IPS-20b (cell line): ENCODE measurements around the gene ECSIT.

Experiments used
- H3K27ac ChIP-seq: one replicate; pipeline ENCODE4 v1.5.1; 2013; ENCODE audit warnings: low read length
- H3K27me3 ChIP-seq: 2 replicates; pipeline ENCODE4 v1.6.1; 2013; ENCODE audit warnings: mild to moderate bottlenecking, low read length, inconsistent platforms; ENCODE audit not compliant: insufficient read depth
- H3K36me3 ChIP-seq: 2 replicates; pipeline ENCODE4 v1.6.1; 2013; ENCODE audit warnings: low read depth, mild to moderate bottlenecking, inconsistent platforms, low read length, moderate library complexity; ENCODE audit not compliant: insufficient read depth
- H3K4me1 ChIP-seq: 2 replicates; pipeline ENCODE4 v1.6.1; 2013; ENCODE audit warnings: mild to moderate bottlenecking, control low read depth, inconsistent platforms, low read length, moderate library complexity; ENCODE audit not compliant: insufficient read depth
- H3K4me3 ChIP-seq: 2 replicates; pipeline ENCODE4 v1.5.1; 2013; ENCODE audit warnings: mild to moderate bottlenecking, low read length, inconsistent platforms
- H3K9ac ChIP-seq: 2 replicates; pipeline ENCODE4 v1.6.1; 2013; ENCODE audit warnings: low read depth, mild to moderate bottlenecking, inconsistent platforms, low read length, moderate library complexity
- H3K9me3 ChIP-seq: 2 replicates; pipeline ENCODE4 v1.6.1; 2013; ENCODE audit warnings: mild to moderate bottlenecking, low read depth, low read length, inconsistent platforms; ENCODE audit not compliant: insufficient read depth

Gene ECSIT

DNA sequence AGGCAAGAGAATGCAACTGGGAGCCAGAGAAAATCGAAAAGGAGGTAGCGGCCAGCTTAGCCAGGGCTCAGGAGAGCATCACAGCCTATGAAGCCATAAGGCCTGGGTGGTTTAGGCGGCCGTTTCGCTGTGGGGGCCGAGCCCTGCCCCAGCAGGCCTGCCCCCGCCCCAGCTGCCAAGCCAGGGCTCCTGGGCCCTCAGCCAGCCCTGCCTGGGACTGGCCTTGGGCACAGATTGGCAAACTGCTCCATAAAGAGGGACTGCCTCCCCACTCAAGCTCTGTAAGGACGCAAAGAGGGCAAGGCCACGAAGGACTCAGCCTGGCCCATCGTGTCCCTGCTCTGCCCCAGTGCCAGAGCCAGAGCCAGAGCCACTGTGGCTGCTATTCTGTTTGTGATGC, 33.5 kb downstream of the ECSIT start:
- Histone ChIP-seq H3K27ac (no peak overlapping the region), H3K4me3 (no peak overlapping the region), H3K9ac (no peak overlapping the region), H3K27me3 (no peaks in the 10 kb centered on the region), H3K36me3 (peaks cover 3% of the 10 kb centered on the region; the same call in 1 of the 2 replicates), H3K4me1 (no peaks in the 10 kb centered on the region), H3K9me3 (no peaks in the 10 kb centered on the region)

DNA sequence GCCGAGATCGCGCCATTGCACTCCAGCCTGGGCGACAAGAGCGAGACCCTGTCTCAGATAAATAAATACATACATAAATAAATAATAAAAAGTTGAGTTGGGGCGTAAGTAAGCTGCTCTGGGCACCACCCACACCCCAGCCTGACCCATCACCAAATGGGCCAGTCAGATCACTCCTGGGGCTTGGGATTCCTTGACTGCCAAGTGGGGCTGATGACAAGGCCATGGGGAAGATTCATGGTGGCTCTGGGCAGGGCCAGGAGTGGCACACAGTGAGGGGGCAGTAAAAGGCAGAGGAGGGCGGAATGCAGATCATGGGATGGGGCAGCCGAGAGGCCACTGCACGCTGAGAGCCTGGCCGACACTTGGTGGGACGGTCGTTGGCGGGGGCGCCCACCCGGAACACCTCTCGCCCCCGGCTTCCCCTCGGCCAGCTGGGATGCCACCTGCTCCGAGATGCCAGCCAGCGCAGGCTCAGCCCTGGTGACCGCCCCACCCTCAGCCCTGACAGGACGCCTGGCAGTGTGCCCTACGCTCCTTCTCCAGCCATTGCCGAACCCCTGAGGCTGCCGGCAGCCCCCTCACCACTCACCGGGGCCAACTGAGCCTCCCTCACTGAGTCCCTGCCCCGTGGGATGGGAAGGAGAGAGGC, 34.2 kb downstream of the ECSIT start:
- peaks cover 3% of the 10 kb centered on the region; the same call in 1 of the 2 replicates for H3K36me3 ChIP-seq
- no peaks in the 10 kb centered on the region for H3K27me3 ChIP-seq
- H3K9me3 ChIP-seq = no peaks in the 10 kb centered on the region
- H3K9ac ChIP-seq = no peak overlapping the region
- H3K4me1 ChIP-seq = no peaks in the 10 kb centered on the region
- no peak overlapping the region for H3K4me3 ChIP-seq
- no peak overlapping the region for H3K27ac ChIP-seq

DNA sequence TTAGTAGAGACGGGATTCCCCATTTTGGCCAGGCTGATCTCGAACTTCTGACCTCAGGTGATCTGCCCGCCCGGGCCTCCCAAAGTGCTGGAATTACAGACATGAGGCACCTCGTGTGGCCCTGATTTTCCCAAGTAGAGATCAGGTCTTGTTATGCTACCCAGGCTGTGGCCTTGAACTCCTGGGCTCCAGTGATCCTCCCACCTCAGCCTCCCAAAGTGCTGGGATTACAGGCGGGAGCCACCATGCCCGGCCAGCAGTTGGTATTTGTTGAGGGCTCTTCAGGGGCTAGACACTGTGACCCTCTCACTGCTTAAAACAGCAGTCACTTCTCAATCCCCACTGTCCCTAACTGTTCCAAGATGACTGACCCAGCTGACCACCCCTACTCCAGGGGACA, 39.6 kb downstream of the ECSIT start:
- H3K27ac ChIP-seq = no peak overlapping the region
- no peak overlapping the region for H3K9ac ChIP-seq
- H3K36me3 ChIP-seq = no peaks in the 10 kb centered on the region

DNA sequence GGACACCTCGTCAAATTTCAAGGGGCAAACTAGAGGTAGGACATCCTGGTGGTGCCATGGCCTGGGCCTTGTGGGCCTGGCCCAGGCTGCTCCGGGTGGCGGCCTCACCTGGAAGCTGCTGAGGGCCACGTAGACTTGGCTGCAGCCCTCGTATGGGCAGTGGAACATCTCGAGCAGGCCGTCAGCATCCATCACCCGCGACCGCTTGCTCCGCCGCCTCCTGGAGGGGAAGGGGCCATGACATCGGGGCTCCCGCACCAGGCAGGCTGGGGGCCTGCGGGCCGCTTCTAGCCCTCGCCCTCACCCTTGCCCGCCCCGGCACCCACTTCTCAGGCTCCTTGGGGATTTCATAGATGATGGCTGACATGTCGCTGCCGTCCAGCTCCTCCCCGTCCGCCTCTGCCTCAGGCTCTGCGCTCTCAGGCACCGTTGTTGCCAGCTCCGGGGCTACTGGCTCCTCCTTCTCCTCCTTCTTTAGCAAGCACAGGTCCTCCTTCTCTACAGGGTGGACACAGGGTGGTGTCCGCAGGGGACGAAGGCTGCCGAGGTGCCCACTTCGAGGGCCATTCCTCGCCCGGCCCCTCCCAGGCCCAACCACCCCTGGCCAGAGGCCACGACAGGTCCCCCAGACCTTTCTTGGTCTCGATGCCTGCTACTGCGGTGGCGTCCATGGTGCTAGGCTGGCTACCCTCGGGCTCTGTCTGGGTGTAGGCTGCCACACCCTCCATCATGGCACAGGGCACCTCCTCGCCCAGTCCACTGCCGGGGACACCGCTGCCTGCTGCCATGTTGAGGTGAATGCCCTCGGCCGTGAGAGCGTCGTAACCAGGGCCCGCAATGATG, 42.1 kb downstream of the ECSIT start:
- Histone ChIP-seq H3K4me1 (no peaks in the 10 kb centered on the region), H3K9me3 (no peaks in the 10 kb centered on the region), H3K9ac (no peak overlapping the region), H3K27ac (no peak overlapping the region), H3K27me3 (peaks cover 12% of the 10 kb centered on the region), H3K36me3 (no peaks in the 10 kb centered on the region), H3K4me3 (no peak overlapping the region)

More for the DNA sequence above, 39.6 kb downstream of the ECSIT start:
- no peaks in the 10 kb centered on the region for H3K27me3 ChIP-seq
- no peaks in the 10 kb centered on the region for H3K9me3 ChIP-seq
- no peaks in the 10 kb centered on the region for H3K4me1 ChIP-seq
- H3K4me3 ChIP-seq = no peak overlapping the region

DNA sequence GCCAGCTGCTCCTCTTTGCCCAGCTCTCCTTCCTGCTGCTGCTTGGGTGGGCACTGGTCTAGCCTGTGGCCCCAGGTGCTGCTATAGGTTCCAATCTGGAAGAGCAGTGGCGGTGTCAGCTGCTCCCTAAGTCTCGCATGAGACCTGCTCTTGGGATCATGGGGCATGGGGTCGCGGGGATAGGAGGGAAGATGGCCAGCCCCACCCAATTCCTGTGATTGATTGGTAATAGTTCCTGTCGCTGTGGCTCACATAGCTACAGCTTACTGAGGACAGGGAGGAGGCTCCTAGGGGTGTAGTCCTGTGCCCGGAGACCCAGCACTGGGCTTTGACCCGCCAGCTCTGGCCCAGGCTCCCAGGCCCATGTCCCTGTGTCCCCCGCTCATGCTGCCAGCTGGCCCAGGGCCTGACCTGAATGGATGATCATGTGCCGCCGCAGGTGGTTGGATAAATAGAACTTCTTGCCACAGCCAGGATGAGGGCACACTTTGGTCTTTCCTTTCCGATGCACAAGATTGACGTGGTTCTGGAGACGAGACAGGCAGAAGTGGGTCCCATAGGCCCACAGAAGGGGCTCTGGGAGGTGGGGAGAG, 43.6 kb downstream of the ECSIT start:
- Histone ChIP-seq H3K27me3 (peaks cover 27% of the 10 kb centered on the region), H3K9me3 (no peaks in the 10 kb centered on the region), H3K27ac (no peak overlapping the region), H3K4me3 (no peak overlapping the region), H3K4me1 (no peaks in the 10 kb centered on the region), H3K36me3 (no peaks in the 10 kb centered on the region), H3K9ac (no peak overlapping the region)

DNA sequence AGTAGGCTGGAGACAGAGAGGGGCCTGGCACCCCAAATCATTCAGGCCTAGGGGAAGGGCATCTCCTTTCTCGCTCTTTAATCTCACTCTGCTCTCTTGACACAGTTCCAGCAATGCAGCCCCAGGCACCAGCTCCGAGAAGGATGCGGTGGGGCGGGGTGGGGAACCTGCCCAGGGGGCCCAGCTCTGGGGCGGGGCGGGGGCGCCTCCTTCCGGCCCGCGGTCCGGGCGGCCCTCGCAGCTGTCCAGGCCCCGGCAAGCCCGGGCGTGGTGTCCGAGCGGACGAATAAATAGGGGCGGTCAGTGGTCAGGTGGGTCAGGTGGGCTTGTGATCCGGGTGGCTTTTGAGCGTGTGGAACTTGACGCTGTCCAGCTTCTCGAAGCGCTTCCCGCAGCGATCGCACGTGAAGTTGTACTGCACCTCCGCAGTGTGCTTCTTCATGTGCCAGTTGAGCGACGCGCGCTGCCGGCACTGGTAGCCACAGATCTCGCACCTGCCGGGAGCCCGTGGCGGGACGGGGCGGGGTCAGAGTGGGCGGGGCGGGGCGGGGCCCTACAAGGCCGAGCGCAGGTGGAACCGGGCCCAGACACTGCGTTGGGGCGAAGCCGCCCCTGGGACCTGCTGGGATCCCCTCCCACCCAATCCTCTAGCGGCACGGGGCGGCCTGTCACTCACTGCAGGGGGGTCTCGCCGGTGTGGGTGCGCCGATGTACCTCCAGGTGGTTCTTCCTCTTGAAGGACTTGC, 45.4 kb downstream of the ECSIT start:
- no peak overlapping the region for H3K9ac ChIP-seq
- H3K27me3 ChIP-seq = peaks cover 44% of the 10 kb centered on the region
- H3K9me3 ChIP-seq = no peaks in the 10 kb centered on the region; the same call in 1 of the 2 replicates
- H3K4me1 ChIP-seq = no peaks in the 10 kb centered on the region
- H3K4me3 ChIP-seq = no peak overlapping the region
- H3K27ac ChIP-seq = no peak overlapping the region
- no peaks in the 10 kb centered on the region for H3K36me3 ChIP-seq

DNA sequence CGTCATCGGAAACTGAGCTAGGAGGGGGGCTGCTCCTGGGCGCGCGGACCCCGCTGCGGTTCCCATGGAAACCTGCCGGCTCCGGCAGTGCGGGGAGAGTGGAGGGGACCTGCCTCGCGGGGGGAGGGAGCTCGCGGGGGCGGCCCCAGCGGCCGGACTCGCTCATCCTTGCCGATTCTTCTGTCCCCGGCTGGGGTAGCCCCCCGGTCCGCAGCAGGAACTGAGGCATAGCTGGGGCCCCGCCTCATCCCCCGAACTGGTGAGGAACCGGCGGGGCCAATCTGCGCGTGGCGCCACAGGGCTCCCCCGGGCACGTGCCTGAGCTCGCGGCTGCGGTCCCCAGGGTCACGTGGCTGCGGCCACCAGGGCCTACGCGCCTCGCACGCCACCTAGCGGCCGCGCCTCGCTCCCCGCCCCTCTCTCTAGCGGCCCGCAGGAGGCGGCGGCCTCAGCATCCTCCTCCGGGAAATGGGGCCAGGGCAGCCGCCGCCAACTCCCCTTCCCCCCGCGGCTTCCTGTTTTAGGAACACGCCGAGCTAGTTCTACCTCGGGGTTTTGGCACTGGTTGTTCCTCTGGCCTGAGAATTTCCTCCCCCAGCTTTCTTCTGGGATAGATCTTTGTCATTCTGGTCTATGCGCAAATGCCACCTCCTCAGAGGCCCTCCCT, 46.4 kb downstream of the ECSIT start:
- peak overlapping the region; percentile 51; the same call in 1 of the 2 replicates for H3K4me3 ChIP-seq

DNA sequence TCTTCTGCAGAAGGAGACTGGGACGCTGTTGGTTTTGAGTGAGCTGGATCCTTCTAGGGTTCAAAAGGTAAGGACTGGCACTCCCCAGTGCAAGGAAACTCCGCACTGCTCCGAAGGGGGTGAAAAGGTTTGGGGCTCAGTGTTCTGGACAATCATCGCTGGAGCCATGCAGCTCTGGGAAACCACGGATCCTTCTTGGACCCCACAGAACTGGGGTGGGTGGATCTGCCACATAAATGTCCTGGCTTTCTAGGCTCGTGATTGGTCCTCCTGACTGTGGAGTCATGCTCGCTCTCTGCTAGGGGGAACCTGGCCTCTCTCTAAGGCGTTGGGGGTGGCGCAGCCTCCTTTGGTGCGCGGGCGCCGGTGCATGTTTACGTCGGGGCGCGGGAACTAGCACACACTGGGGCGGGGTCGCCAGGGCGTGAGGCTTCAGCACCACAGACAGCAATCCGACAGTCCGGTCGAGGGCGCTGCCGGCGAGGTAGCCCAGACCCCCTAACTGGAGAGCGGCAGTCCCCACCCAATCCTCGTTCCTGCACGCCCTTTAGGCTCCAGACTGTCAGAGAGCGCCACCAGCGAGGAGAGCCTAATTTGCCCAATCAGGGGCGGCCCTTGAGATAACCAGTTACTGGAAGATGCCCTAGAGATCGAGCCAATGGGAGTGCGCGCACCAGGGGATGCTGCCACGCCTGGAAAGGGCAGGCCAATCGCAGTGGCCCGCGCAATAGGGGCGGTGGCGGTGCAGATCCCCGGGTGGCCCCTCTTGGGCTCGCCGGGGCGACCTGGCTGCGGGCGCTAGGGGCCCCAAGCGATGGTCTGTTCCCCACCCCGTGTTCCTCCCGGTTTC, 47.2 kb downstream of the ECSIT start:
- Histone ChIP-seq H3K9me3 (no peaks in the 10 kb centered on the region; the same call in 1 of the 2 replicates), H3K27me3 (peaks cover 52% of the 10 kb centered on the region), H3K27ac (no peak overlapping the region), H3K9ac (no peak overlapping the region), H3K4me1 (no peaks in the 10 kb centered on the region), H3K36me3 (no peaks in the 10 kb centered on the region), H3K4me3 (peak overlapping the region; percentile 51; the same call in 1 of the 2 replicates)

More for the DNA sequence above, 46.4 kb downstream of the ECSIT start:
- no peak overlapping the region for H3K27ac ChIP-seq
- no peaks in the 10 kb centered on the region for H3K4me1 ChIP-seq
- H3K9ac ChIP-seq = no peak overlapping the region
- H3K36me3 ChIP-seq = no peaks in the 10 kb centered on the region
- H3K9me3 ChIP-seq = no peaks in the 10 kb centered on the region; the same call in 1 of the 2 replicates
- peaks cover 52% of the 10 kb centered on the region for H3K27me3 ChIP-seq

DNA sequence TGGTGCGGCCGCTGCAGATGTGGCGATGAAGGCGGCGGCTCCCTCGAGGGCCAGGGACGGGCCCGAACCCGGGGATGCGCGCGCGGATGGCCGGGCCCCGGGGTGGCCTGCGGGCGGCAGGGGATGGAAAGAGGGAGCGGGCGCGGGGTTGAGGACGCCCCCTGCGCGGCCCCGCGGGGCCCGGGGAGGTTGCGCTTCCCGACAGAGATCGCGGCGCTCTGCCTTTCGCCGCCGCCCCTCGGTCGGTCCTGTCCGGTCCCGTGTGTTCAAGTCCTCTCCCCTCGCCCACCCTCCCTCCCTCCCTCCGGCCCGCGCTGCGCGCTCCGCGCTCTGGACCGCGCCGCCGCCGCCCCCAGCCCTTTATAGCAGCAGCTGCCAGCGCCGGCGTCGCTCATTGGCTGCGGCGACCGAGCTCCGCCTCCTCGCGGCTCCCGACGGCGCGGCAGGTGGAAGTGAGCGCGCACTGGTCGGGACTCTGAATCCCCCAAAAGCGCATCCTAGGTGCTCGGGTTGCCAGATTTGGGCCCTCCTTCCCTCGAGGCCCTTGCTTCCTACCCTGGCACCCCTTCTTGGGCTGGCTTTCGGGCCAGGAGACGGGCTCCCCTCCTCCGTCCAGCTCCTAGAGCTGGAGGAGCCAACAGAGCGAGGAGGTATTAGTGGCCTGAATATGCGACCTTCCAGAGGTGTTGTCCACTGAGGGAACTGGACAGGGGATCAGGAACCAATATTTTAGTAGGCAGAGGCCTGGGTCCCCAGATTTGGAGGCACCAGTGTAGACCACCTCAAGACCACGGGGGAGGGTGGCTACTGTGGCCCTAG, 48.0 kb downstream of the ECSIT start, which contains the start of gene ELAVL3:
Gene ELAVL3, minus strand, starts transcription at position 332 of the 819 bp plus-strand sequence. CDS start 438 bp downstream, outside the sequence.
- Histone ChIP-seq H3K36me3 (no peaks in the 10 kb centered on the region), H3K9me3 (no peaks in the 10 kb centered on the region; the same call in 1 of the 2 replicates), H3K27me3 (peaks cover 52% of the 10 kb centered on the region), H3K4me1 (no peaks in the 10 kb centered on the region), H3K9ac (no peak within 1 kb of the TSS), H3K4me3 (peak within 1 kb of the TSS; percentile 51; the same call in 1 of the 2 replicates), H3K27ac (no peak within 1 kb of the TSS)
